HG02938 (cell line): ENCODE measurements around the gene TEX22.

Source experiments
- ATAC-seq: cut with Tn5 transposase; IDR thresholded peaks from one replicate; pipeline ENCODE4 v1.9.1; 2021; ENCODE audit warnings: mild to moderate bottlenecking, moderate library complexity; ENCODE audit not compliant: unreplicated experiment

TEX22 gene

GRCh38 chr14:105437723-105438500, 39.6 kb downstream of the TEX22 start:
- ATAC-seq: no peak

DNA sequence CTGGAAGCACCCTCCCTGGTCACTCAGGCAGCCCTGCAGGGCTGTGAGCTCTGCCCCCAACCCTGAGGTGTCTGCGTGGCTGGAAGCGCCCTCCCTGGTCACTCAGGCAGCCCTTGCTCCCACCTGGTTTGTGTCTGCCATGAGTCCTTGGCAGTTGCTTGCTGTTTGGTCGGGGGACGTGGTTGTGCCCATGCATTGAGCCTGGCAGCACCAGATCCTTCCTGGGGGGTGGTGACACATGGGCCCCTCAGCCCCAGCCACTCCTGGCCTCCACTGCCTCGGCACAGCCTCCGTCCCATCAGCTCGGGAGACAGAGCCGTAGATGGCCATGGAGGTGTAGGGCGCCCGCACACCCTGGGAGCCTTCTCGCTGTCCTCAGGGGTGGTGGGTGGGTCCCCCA, 40.8 kb downstream of the TEX22 start:
- ATAC-seq: no peak

DNA sequence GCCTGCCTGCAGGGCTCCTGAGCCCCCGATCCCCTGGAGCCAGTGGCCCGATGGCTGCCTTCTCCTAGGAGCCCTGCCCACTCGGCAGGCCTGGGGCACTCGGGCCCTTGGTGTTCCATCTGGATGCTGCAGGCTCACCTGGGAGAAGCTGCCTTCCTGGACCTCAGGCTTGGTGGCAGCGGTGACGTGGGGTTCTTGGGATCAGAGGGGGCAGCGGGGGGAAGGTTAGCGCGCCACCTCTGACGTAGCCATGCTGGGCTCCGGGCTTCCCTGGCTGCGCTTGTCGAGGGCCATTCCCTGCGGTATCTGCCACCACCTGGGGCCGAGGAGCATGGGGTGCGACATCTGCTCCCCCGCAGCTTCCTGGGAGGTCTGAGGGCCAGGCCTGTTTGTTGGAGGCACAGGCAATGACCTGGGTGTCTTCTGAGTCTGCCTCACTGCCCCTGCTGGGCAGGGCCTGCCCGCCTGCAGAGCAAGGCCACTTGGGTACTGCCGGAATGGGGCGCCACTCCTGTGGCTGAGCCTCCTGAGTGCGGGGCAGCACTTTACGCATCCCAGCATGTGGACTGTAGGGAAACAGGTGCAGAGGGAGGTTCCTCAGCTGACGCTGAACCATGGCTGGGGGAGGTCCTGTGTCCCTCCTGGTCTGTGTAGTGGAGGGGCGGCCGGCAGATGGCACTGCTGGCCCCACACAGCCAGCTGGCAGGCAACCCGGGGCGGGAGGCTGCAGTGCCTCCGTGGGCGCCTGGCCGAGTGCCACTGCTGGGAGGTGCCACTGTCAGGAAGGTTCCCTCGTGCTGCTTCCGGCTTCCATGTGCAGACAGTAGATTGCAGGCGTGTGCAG, 41.6 kb downstream of the TEX22 start:
- no peak for ATAC-seq

- no peak for ATAC-seq
Measured at GRCh38 chr14:105440554-105440900, 42.2 kb downstream of the TEX22 start.

DNA sequence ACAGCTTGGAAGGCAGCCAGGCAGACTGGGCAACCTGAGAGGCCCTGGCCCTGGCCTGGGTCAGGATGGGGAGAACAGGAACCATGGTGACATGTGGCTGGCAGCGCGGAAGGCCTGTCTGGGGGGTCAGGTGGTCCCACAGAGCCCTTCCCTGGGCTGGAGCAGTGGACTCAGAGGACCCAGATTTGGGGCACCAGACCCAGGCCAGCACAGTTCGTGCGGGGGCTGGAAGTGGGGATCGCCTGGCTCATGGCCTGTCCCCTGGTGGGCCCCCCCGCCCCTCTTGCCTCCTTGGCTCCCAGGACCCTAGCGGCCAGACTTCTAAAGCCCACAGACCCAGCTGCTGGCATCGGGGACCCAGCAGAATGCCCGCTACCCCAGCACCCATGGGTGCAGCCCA, 42.7 kb downstream of the TEX22 start:
- no peak for ATAC-seq

DNA sequence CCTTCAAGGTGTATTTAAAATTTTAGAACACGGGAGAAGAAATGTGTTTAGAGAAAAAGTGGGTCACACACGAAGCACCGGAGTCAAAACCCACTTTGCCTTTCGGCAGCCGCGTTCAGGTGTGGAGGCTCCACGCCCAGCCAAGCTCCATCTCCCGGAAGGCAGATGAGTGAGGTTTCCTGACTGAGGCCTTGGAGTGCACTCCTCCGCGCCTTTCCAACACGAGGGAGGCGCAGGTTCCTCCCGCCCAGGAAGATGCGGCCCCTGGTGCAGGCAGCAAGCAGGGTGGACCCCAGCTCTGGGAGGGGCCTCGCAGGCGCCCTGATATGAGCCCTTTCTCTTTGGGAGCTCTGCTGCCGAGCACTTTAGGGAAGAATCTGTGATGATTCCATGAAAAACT, 43.8 kb downstream of the TEX22 start:
- ATAC-seq: no peak

GRCh38 chr14:105442834-105443233, 44.5 kb downstream of the TEX22 start:
- ATAC-seq: no peak

DNA sequence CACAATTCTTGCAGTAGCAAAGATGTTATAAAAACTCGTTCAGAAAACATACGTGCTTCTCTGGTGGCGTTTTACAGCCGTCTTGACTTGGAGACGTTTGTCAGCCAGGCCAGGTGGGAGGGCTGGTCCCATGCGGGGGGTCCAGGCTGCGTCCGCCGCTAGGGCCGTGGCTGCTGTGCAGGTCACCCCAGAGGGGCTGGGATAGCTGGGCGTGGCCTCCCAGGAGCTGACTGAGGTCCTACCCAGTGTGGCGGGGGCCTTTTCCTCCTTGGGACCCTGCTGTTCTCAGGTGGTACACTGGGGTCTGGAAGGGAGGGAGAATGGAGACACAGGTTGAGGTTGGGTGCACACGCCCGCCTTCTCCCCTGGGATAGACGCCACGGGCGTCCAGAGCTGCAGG, 46.5 kb downstream of the TEX22 start:
- no peak for ATAC-seq

- ATAC-seq: no peak
Measured at GRCh38 chr14:105445290-105445689, 47.0 kb downstream of the TEX22 start.

- ATAC-seq: no peak
Measured at GRCh38 chr14:105445901-105446845, 47.8 kb downstream of the TEX22 start.

GRCh38 chr14:105446971-105447370, 48.6 kb downstream of the TEX22 start:
- no peak for ATAC-seq

DNA sequence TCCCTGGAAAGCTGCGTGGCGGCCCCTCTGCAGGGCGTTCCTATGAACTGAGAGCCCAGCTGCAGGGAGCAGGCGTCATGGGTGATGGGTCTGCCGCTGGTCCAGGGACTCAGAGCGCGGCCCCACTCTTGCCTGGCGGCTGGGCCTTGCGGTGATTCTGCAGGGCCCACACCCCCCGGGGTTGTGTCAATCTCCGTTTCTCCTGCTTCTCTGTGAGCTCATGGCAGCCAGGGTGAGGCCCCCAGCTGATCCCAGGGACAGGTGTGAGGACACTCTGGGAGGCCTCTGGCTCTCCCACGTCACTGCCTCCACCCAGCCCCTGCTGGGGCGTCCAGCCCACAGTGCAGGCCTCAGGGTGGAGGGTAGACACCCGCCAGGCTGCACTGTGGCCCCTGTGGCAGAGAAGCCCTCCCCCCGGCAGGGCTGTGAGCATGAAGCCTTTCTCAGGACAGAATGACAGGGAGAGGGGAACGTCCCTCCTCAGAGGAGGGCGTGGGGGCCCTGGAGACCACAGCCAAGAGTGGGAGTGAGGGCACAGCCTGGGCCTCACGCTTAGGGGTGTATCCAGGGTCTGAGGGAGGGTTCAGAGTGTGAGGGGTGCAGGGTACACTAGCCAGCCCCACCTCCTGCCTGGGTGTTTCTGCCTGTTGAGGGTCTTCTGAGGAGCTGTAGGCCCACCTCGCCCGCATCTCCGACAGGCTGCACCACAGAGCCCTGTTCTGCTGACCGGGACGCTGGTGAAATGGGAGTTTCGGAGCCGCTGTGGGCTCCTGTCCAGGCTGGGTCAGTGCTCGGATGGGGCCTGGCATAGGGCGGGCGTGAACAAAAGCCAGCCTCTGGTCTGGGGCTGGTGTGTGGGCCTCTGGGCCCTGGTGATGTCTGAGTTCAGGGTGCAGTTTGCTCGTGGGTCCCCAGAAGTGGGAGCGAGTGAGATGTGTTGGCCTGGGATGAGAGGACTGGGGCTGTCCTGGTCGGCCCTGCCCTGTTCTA, 49.6 kb downstream of the TEX22 start:
- no peak for ATAC-seq

GRCh38 chr14:105448706-105449111, 50.4 kb downstream of the TEX22 start:
- no peak for ATAC-seq

DNA sequence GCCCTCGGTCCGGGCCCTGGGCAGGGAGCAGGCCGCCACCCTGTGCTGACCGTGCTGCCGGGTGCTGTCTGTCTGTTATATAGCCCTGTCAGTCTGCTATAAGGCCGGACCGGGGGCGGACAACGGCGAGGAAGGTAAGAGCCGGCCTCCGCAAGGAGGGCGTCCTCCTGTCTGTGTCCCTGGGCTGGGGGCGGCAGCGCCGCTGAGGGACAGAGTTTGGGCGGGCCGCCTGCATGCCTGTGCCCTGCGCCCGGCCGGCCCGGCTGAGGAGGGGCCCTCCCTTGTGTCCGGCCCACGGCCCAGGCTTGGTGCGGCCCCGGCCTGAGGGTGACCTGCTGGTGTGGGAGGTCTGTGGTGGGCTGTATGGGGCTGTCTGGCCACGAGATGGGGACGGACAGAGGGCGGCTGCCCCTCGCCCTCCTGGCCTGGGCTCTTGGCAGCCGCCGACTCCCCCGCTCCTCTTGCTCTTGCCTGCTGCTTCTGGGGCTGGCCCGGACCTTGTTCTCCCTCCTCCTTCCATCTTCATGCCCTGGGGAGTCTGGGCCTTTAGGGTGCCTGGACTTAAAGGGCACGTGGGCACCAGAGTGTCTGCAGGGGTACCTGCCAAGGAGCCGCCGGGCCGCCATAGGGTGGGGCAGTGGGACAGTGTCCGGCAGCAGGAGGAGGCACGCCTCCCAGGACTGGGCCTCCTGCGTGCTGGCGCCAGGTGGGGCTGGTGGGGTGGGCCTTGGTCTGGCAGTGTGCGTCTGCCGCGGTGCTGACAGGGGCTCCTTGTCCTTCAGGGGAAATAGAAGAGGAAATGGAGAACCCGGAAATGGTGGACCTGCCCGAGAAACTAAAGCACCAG, 51.2 kb downstream of the TEX22 start:
- no peak for ATAC-seq

DNA sequence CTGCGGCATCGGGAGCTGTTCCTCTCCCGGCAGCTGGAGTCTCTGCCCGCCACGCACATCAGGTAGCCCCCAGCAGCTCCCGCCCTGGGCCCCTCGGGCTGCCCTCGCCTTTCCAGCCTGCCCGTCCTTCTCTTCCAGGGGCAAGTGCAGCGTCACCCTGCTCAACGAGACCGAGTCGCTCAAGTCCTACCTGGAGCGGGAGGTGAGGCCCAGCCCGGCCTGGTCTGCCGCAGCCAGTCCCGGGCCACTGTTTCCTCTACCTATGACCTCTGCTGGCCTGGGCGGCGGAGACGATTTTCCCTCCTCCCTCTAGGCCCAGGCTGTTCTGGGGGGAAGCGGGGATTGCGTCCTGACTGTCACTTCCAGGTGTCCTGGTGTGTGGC, 51.8 kb downstream of the TEX22 start:
- no peak for ATAC-seq

- no peak for ATAC-seq
Measured at GRCh38 chr14:105450864-105451720, 52.8 kb downstream of the TEX22 start.

- no peak for ATAC-seq
Measured at GRCh38 chr14:105452963-105453362, 54.6 kb downstream of the TEX22 start.

DNA sequence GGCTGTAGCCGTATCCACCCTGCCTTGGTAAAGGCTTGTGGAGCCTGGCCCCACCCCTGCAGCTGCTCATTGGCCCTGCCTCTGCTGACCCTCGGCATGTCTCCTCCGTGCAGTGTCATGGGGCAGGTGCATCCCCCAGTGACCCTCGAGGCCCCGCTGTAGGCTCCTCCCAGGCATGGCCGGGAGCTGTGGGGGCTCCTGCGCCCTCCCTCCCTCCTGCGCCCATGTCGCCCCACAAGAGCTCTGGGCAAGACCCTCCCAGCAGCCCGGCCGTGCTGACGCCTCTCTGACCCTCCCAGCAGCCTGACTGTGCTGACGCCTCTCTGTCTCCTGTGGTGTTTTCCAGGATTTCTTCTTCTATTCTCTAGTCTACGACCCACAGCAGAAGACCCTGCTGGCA, 55.5 kb downstream of the TEX22 start:
- no peak for ATAC-seq
